H1 (cell line): ENCODE data around the gene TIMM23.

ENCODE experiments used
- CTCF ChIP-seq, 3 experiments: IDR thresholded peaks; 1 replicate in 2 of 3; 2 replicates in 1 of 3; pipeline versions ENCODE4 v1.5.1 to v1.6.1; 2011; ENCODE audit warnings: low read length in 3 of 3, mild to moderate bottlenecking in 3 of 3, inconsistent platforms in 2 of 3, low read depth in 1 of 3, moderate library complexity in 1 of 3; ENCODE audit not compliant: insufficient read depth in 1 of 3; ENCODE audit errors: control extremely low read depth in 1 of 3
- POLR2A ChIP-seq, 2 experiments: IDR thresholded peaks; 1 replicate in 1 of 2; 2 replicates in 1 of 2; pipeline ENCODE4 v1.6.1; 2011; ENCODE audit warnings: low read depth in 2 of 2, low read length in 2 of 2, mild to moderate bottlenecking in 2 of 2; ENCODE audit errors: control extremely low read depth in 1 of 2
- POU5F1 ChIP-seq: IDR thresholded peaks from 2 replicates; pipeline ENCODE4 v1.6.1; 2011; ENCODE audit warnings: low read depth, mild to moderate bottlenecking, low read length, moderate library complexity
- SUZ12 ChIP-seq: fragments of 200-600 bp; sonication (generic); IDR thresholded peaks from 2 replicates; pipeline ENCODE4 v1.6.1; 2012; ENCODE audit warnings: mild to moderate bottlenecking, inconsistent platforms, low read length, moderate library complexity, mixed read lengths
- TF ChIP-seq, protein P1 (sequence below): IDR thresholded peaks from 2 replicates; pipeline ENCODE4 v1.6.1; 2012; ENCODE audit warnings: inconsistent platforms
- TF ChIP-seq, protein P2 (sequence below): IDR thresholded peaks from 2 replicates; pipeline ENCODE4 v1.6.1; 2011; ENCODE audit warnings: low read length, improper control_type of control experiment

DNA sequence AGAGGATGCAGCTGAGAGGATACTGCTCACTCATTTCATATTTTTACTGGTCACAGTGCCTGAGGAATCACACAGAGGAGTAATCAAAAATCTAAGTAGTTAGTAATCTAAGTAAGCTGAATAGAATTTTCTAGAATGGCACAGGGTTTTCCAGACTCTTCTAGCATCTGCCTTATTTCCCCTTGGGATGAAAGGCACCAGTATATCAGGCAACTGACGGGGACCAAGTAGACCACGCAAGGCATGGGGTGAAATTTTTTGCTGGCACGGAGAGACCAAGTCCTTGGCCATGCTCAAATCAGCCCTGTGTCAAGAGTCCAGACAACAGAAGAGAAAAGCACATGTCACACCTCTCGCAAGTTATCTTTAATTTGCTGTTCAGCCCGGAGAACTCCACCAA lies 43.9 kb downstream of the TIMM23 start:
- TF ChIP-seq CTCF (IDR thresholded peaks at IDR 0.05; ENCODE audit: control extremely low read depth in 1 of 3, insufficient read depth in 1 of 3, low read depth in 1 of 3, low read length in 3 of 3) (no peak), SUZ12 (no peak), POU5F1 (no peak), POLR2A (IDR thresholded peaks at IDR 0.05; ENCODE audit: control extremely low read depth in 1 of 2, low read depth in 2 of 2, low read length in 2 of 2) (no peak)
- TF ChIP-seq, protein P1, sequence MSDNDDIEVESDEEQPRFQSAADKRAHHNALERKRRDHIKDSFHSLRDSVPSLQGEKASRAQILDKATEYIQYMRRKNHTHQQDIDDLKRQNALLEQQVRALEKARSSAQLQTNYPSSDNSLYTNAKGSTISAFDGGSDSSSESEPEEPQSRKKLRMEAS: no peak
- TF ChIP-seq, protein P2, sequence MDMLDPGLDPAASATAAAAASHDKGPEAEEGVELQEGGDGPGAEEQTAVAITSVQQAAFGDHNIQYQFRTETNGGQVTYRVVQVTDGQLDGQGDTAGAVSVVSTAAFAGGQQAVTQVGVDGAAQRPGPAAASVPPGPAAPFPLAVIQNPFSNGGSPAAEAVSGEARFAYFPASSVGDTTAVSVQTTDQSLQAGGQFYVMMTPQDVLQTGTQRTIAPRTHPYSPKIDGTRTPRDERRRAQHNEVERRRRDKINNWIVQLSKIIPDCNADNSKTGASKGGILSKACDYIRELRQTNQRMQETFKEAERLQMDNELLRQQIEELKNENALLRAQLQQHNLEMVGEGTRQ: no peak
